Measurements from ENCODE around the gene PSMB7. TPM values are rescaled to one million over a fixed set of nuclear protein-coding genes. Genes with fewer than 3 reads are reported as not detected.

Gene PSMB7
- total and polyA plus RNA-seq, 2 donors (not counting 1 experiment from before 2014, with no cell fraction given): 69.5 to 73.1 TPM

DNA sequence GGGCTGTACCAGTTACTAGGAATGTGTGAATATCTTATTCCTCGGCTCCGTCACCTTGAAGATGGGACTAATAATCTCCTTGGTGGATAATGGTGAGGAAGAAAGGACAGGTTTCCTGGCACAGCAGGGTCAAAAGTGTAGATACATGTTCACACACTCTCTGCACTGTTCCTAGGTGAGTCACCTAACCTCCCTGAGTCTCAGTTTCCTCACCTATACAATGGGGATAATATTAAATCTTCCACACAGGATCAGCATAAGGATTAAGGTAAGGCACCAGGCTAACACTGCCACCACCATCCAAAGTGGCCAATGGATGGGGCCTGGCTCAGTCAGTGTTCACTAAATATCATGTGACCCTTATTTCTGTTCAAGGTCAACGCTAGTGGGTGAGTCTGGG lies 66.9 kb downstream of the PSMB7 start:
- Histone ChIP-seq H3K4me3 (ENCODE audit: control extremely low read depth in 1 of 5, extremely low read depth in 1 of 5, insufficient read depth in 1 of 5, low read depth in 2 of 5, low read length in 4 of 5) (no peak overlapping the region), H2AFZ (ENCODE audit: insufficient read depth, low read depth, low read length, poor library complexity, severe bottlenecking) (no peak overlapping the region), H3K27ac (ENCODE audit: low read length in 2 of 2) (no peak overlapping the region), H3K9me3 (ENCODE audit: control extremely low read depth in 1 of 3, control insufficient read depth in 2 of 3, insufficient read depth in 1 of 3, low read length in 2 of 3) (no peaks in the 10 kb centered on the region), H3K9ac (ENCODE audit: low read length) (no peak overlapping the region), H3K4me2 (replicated peaks; ENCODE audit: low read depth, low read length, poor library complexity, severe bottlenecking) (no peak overlapping the region), H3K79me2 (ENCODE audit: control insufficient read depth, insufficient read depth, low read length) (no peaks in the 10 kb centered on the region), H3K36me3 (replicated peaks in 1 of 2; ENCODE audit: control extremely low read depth in 1 of 2, control insufficient read depth in 1 of 2, extremely low read depth in 1 of 2, insufficient read depth in 2 of 2, low read length in 1 of 2) (peaks cover 0 to 93% of the 10 kb centered on the region in 2 experiments), H3K27me3 (replicated peaks in 1 of 4; ENCODE audit: control extremely low read depth in 1 of 4, control insufficient read depth in 3 of 4, insufficient read depth in 4 of 4, low read length in 3 of 4) (no peaks in the 10 kb centered on the region), H4K20me1 (ENCODE audit: control insufficient read depth, insufficient read depth, low read length, poor library complexity, severe bottlenecking) (no peaks in the 10 kb centered on the region), H3K4me1 (ENCODE audit: control insufficient read depth in 2 of 2, insufficient read depth in 2 of 2, low read length in 2 of 2) (no peaks in the 10 kb centered on the region)
- TF ChIP-seq EZH2 (IDR thresholded peaks at IDR 0.05; ENCODE audit: borderline replicate concordance, insufficient read depth, low read depth, low read length, poor library complexity, severe bottlenecking): no peak
- TF ChIP-seq, protein P1, sequence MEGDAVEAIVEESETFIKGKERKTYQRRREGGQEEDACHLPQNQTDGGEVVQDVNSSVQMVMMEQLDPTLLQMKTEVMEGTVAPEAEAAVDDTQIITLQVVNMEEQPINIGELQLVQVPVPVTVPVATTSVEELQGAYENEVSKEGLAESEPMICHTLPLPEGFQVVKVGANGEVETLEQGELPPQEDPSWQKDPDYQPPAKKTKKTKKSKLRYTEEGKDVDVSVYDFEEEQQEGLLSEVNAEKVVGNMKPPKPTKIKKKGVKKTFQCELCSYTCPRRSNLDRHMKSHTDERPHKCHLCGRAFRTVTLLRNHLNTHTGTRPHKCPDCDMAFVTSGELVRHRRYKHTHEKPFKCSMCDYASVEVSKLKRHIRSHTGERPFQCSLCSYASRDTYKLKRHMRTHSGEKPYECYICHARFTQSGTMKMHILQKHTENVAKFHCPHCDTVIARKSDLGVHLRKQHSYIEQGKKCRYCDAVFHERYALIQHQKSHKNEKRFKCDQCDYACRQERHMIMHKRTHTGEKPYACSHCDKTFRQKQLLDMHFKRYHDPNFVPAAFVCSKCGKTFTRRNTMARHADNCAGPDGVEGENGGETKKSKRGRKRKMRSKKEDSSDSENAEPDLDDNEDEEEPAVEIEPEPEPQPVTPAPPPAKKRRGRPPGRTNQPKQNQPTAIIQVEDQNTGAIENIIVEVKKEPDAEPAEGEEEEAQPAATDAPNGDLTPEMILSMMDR (IDR thresholded peaks at IDR 0.05): no peak
- H3K4me1 Mint-ChIP-seq: no peaks in the 10 kb centered on the region
- H3K9me3 Mint-ChIP-seq (ENCODE audit: insufficient read depth): no peaks in the 10 kb centered on the region
- intact Hi-C loops (cut with micrococcal nuclease): no loop called here
- 100% methylated on average over 1 of the region's 3 CpGs for WGBS (ENCODE audit: insufficient coverage)
- ChIA-PET POLR2A (interaction anchor here (0.7 kb wide), 1 partner anchor 151 kb away, joined by 3 read pairs; no protein-coding TSS in a partner anchor), CTCF (no interaction called here)
- no peaks in the 10 kb centered on the region for H3K27me3 Mint-ChIP-seq
- ATAC-seq (ENCODE audit: low read depth) (no peak), DNase-seq (no peak)
- no peak overlapping the region for H3K27ac Mint-ChIP-seq
- H3K4me3 Mint-ChIP-seq: no peak overlapping the region

DNA sequence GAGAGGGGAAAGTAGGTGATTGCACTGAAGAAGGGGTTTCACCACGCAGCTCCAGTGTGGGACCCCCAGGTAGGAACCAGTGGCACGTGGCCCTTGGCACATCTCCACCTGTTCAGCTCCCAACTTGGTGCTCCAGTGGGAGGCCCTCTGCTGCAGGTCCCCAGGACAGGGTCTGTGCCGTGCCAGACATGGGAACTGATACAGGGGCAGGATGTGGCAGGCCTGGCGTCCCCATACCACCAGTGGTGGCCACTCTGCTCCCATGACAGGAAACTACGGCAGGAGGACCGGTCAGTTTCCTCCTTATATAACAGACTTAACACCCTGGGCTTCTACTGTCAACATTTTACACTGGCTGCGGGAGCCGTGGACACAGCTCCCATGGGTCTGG lies 67.3 kb downstream of the PSMB7 start:
- no peak overlapping the region for H3K9ac ChIP-seq (ENCODE audit: low read length)
- Mint-ChIP-seq H3K27ac (peak overlapping the region; percentile 26), H3K4me1 (no peaks in the 10 kb centered on the region), H3K27me3 (no peaks in the 10 kb centered on the region), H3K9me3 (ENCODE audit: insufficient read depth) (no peaks in the 10 kb centered on the region), H3K4me3 (no peak overlapping the region)
- ATAC-seq (ENCODE audit: low read depth) (no peak), DNase-seq (no peak)
- intact Hi-C loops (cut with micrococcal nuclease): no loop called here
- peaks cover 0 to 91% of the 10 kb centered on the region in 2 experiments for H3K36me3 ChIP-seq (replicated peaks in 1 of 2; ENCODE audit: control extremely low read depth in 1 of 2, control insufficient read depth in 1 of 2, extremely low read depth in 1 of 2, insufficient read depth in 2 of 2, low read length in 1 of 2)
- POLR2A ChIA-PET: no interaction called here
- WGBS (ENCODE audit: insufficient coverage): 92% methylated on average over 6 of the region's 8 CpGs
- TF ChIP-seq, protein P1 (IDR thresholded peaks at IDR 0.05): no peak
- TF ChIP-seq EZH2 (IDR thresholded peaks at IDR 0.05; ENCODE audit: borderline replicate concordance, insufficient read depth, low read depth, low read length, poor library complexity, severe bottlenecking): no peak
- H3K79me2 ChIP-seq (ENCODE audit: control insufficient read depth, insufficient read depth, low read length): no peaks in the 10 kb centered on the region
- no peak overlapping the region for H3K4me3 ChIP-seq (ENCODE audit: control extremely low read depth in 1 of 5, extremely low read depth in 1 of 5, insufficient read depth in 1 of 5, low read depth in 2 of 5, low read length in 4 of 5)
- no peak overlapping the region for H2AFZ ChIP-seq (ENCODE audit: insufficient read depth, low read depth, low read length, poor library complexity, severe bottlenecking)
- H3K27ac ChIP-seq (ENCODE audit: low read length in 2 of 2): no peak overlapping the region
- H4K20me1 ChIP-seq (ENCODE audit: control insufficient read depth, insufficient read depth, low read length, poor library complexity, severe bottlenecking): no peaks in the 10 kb centered on the region
- H3K4me1 ChIP-seq (ENCODE audit: control insufficient read depth in 2 of 2, insufficient read depth in 2 of 2, low read length in 2 of 2): no peaks in the 10 kb centered on the region
- H3K4me2 ChIP-seq (replicated peaks; ENCODE audit: low read depth, low read length, poor library complexity, severe bottlenecking): no peak overlapping the region
- H3K9me3 ChIP-seq (ENCODE audit: control extremely low read depth in 1 of 3, control insufficient read depth in 2 of 3, insufficient read depth in 1 of 3, low read length in 2 of 3): no peaks in the 10 kb centered on the region
- H3K27me3 ChIP-seq (replicated peaks in 1 of 4; ENCODE audit: control extremely low read depth in 1 of 4, control insufficient read depth in 3 of 4, insufficient read depth in 4 of 4, low read length in 3 of 4): no peaks in the 10 kb centered on the region
- CTCF ChIA-PET: no interaction called here

All from B cell (primary cell).